Endothelial cell of umbilical vein (primary cell): Measurements from ENCODE around the gene ANO7.

Source experiments
- EZH2 ChIP-seq: IDR thresholded peaks from 2 replicates; pipeline ENCODE4 v1.6.1; 2012; ENCODE audit warnings: borderline replicate concordance, low read depth, mild to moderate bottlenecking, moderate library complexity, low read length, inconsistent platforms; ENCODE audit not compliant: severe bottlenecking
- FOS ChIP-seq: IDR thresholded peaks from 2 replicates; pipeline ENCODE4 v1.6.1; 2011; ENCODE audit warnings: mild to moderate bottlenecking, low read length, moderate library complexity, borderline replicate concordance; ENCODE audit not compliant: insufficient read depth
- MYC ChIP-seq: IDR thresholded peaks from one replicate; pipeline ENCODE4 v1.6.1; 2011; ENCODE audit warnings: mild to moderate bottlenecking, low read depth, low read length
- POLR2A ChIP-seq: IDR thresholded peaks from 2 replicates; pipeline ENCODE4 v1.6.1; 2012; ENCODE audit warnings: low read depth, mild to moderate bottlenecking, control low read depth, low read length
- POLR2AphosphoS5 ChIP-seq: IDR thresholded peaks from 2 replicates; pipeline ENCODE4 v1.6.1; 2012; ENCODE audit warnings: low read depth, mild to moderate bottlenecking, control low read depth, low read length, moderate library complexity; ENCODE audit not compliant: insufficient read depth
- TF ChIP-seq, protein P1 (sequence below), 2 donors: IDR thresholded peaks; 1 replicate in 1 of 2; 2 replicates in 1 of 2; pipeline ENCODE4 v1.5.1; 2011; ENCODE audit warnings: low read length in 2 of 2, mild to moderate bottlenecking in 2 of 2, moderate library complexity in 2 of 2, control low read depth in 1 of 2, inconsistent platforms in 1 of 2, low read depth in 1 of 2; ENCODE audit not compliant: insufficient read depth in 1 of 2; ENCODE audit errors: extremely low read depth in 1 of 2
- TF ChIP-seq, protein P2 (sequence below): IDR thresholded peaks from 2 replicates; pipeline ENCODE4 v1.6.1; 2011; ENCODE audit not compliant: insufficient read depth, insufficient read length

DNA sequence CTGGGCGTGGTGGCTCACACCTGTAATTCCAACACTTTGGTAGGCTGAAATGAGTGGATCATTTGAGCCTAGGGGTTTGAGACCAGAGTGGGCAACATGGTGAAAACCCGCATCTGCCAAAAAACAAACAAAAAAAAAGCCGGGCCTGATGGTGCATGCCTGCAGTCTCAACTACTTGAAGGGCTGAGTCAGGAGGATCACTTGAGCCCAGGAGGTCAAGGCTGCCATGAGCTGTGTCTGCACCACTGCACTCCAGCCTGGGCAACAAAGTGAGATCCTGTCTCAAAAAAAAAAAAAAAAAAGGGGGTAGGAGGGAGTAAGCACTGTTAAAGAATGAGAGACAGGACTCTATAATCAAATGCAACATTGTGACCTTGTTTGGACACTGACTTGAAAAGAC, 72.4 kb downstream of the ANO7 start:
- TF ChIP-seq POLR2A (no peak), MYC (no peak), FOS (no peak), POLR2AphosphoS5 (no peak), EZH2 (no peak)
- TF ChIP-seq, protein P1, sequence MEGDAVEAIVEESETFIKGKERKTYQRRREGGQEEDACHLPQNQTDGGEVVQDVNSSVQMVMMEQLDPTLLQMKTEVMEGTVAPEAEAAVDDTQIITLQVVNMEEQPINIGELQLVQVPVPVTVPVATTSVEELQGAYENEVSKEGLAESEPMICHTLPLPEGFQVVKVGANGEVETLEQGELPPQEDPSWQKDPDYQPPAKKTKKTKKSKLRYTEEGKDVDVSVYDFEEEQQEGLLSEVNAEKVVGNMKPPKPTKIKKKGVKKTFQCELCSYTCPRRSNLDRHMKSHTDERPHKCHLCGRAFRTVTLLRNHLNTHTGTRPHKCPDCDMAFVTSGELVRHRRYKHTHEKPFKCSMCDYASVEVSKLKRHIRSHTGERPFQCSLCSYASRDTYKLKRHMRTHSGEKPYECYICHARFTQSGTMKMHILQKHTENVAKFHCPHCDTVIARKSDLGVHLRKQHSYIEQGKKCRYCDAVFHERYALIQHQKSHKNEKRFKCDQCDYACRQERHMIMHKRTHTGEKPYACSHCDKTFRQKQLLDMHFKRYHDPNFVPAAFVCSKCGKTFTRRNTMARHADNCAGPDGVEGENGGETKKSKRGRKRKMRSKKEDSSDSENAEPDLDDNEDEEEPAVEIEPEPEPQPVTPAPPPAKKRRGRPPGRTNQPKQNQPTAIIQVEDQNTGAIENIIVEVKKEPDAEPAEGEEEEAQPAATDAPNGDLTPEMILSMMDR (IDR thresholded peaks at IDR 0.05; ENCODE audit: extremely low read depth in 1 of 2, insufficient read depth in 1 of 2, low read depth in 1 of 2, low read length in 2 of 2), result no peak
- TF ChIP-seq, protein P2, sequence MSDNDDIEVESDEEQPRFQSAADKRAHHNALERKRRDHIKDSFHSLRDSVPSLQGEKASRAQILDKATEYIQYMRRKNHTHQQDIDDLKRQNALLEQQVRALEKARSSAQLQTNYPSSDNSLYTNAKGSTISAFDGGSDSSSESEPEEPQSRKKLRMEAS, result no peak
